Measurements from ENCODE around the gene RAB11FIP4. TPM values are rescaled to one million over a fixed set of nuclear protein-coding genes. Genes with fewer than 3 reads are reported as not detected.
A peak's percentile ranks its signal among the peaks of the same experiment; 100 is the strongest.

Gene RAB11FIP4
- total and polyA plus RNA-seq, 2 donors (not counting 3 experiments of a cell fraction or from before 2014, with no cell fraction given): 0.08 to 0.38 TPM

- peaks cover 41 to 48% of the 10 kb centered on the region in 2 experiments for H3K27me3 ChIP-seq (ENCODE audit: control insufficient read depth in 2 of 2, insufficient read depth in 2 of 2, low read length in 2 of 2)
- no peak for DNase-seq (ENCODE audit: low read depth, low spot score)
- H3K79me2 ChIP-seq (ENCODE audit: control insufficient read depth, insufficient read depth, low read length): no peaks in the 10 kb centered on the region
- POLR2A ChIA-PET: no interaction called here
- CTCF ChIA-PET: interaction anchor here (0.9 kb wide), 1 partner anchor 19 kb away, joined by 3 read pairs; no protein-coding TSS in a partner anchor
- H3K4me2 ChIP-seq (ENCODE audit: insufficient read depth, low read length): peak overlapping the region; percentile 26
- no TSS peak for BruUV-seq (replicated peaks)
- no peaks in the 10 kb centered on the region for H3K4me1 ChIP-seq (ENCODE audit: control insufficient read depth, extremely low read depth, insufficient read depth, low read length)
- TF ChIP-seq EZH2 (IDR thresholded peaks at IDR 0.05; ENCODE audit: borderline replicate concordance, low read depth, low read length, severe bottlenecking) (no peak), MYC (IDR thresholded peaks at IDR 0.05; ENCODE audit: low read depth, low read length) (no peak), POLR2AphosphoS5 (IDR thresholded peaks at IDR 0.05; ENCODE audit: insufficient read depth, low read depth, low read length) (no peak), MAX (IDR thresholded peaks at IDR 0.05; ENCODE audit: insufficient read depth, insufficient read length) (no peak), CTCF (IDR thresholded peaks at IDR 0.05; ENCODE audit: extremely low read depth in 1 of 2, insufficient read depth in 1 of 2, low read depth in 1 of 2, low read length in 2 of 2) (no peak), POLR2A (IDR thresholded peaks at IDR 0.05; ENCODE audit: low read depth, low read length) (no peak)
- no peaks in the 10 kb centered on the region for H3K9me3 ChIP-seq (replicated peaks; ENCODE audit: control insufficient read depth, insufficient read depth, low read length)
- dilution Hi-C loops (cut with MboI; ENCODE audit: extremely low pct_ligation_motif_present, low sequenced_read_pairs): no loop called here
- no peak overlapping the region for H2AFZ ChIP-seq (ENCODE audit: low read depth, low read length)
- H3K9ac ChIP-seq (replicated peaks; ENCODE audit: extremely low read depth, insufficient read depth, low read length): no peak overlapping the region
- H3K4me3 ChIP-seq (replicated peaks in 1 of 3; ENCODE audit: insufficient read depth in 1 of 3, low read depth in 1 of 3, low read length in 3 of 3): no peak overlapping the region
- no peaks in the 10 kb centered on the region for H3K9me1 ChIP-seq (replicated peaks; ENCODE audit: control insufficient read depth, extremely low read depth, insufficient read depth, low read length)
- no peak for FAIRE-seq
- intact Hi-C loops (cut with micrococcal nuclease): no loop called here
- H3K36me3 ChIP-seq (ENCODE audit: control insufficient read depth in 2 of 2, extremely low read depth in 1 of 2, insufficient read depth in 2 of 2, low read length in 2 of 2): no peaks in the 10 kb centered on the region
- H4K20me1 ChIP-seq (replicated peaks; ENCODE audit: control insufficient read depth, extremely low read depth, insufficient read depth, low read length): no peaks in the 10 kb centered on the region
- H3K27ac ChIP-seq (ENCODE audit: insufficient read depth, low read depth, low read length): no peak overlapping the region
Observed at GRCh38 chr17:31487063-31487647, 95.7 kb downstream of the RAB11FIP4 start.
